Germinal center (tissue), 1 donor: ENCODE measurements around the gene AFF2.
"Not testable (repeated sequence)": the region's sequence is repeated elsewhere in the genome, so short reads cannot be mapped to it uniquely, and the experiment has no call there.

Experiments used
- DNase-seq: peaks from one replicate; pipeline ENCODE4 v3.0.0; 2012; ENCODE audit warnings: mixed read lengths, low spot score

AFF2 gene

DNA sequence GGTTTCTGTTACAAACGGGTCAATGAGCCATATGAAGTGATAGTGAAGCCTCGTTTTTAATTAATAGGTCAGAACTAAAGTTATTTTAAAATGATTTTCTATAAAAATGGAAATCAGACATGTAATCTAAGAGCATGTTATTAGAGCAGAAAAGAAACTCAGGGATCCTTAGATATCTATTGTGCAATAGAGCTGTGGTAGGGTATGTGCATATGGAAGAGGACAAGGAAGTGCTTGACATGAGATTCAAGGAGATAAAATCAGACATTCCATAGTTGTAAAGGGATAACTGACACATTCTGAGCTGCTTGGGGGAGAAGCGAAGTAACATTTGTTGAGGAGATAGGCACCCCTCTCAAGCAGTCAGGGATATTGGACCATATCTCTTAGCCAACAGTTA lies 143.0 kb downstream of the AFF2 start:
- DNase-seq = no peak

DNA sequence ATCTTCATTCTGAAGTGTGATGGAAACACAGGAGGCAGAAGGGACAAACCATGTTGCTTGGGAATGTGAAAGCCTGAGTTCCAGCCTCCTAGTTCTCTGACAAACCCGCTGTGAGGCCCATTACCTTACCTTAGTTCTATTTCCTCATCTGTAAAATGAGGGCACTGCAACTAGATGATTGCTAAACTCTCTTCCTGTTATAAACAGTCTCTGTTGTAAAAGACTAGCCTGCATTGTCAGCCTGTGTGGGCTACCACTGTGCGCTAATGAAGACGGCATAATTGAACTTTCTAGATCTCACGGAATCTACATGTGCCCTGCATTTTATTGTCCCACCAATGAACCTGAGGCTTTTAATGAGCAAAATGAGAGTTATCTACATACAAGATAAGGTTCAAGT lies 147.2 kb downstream of the AFF2 start:
- no peak for DNase-seq

DNA sequence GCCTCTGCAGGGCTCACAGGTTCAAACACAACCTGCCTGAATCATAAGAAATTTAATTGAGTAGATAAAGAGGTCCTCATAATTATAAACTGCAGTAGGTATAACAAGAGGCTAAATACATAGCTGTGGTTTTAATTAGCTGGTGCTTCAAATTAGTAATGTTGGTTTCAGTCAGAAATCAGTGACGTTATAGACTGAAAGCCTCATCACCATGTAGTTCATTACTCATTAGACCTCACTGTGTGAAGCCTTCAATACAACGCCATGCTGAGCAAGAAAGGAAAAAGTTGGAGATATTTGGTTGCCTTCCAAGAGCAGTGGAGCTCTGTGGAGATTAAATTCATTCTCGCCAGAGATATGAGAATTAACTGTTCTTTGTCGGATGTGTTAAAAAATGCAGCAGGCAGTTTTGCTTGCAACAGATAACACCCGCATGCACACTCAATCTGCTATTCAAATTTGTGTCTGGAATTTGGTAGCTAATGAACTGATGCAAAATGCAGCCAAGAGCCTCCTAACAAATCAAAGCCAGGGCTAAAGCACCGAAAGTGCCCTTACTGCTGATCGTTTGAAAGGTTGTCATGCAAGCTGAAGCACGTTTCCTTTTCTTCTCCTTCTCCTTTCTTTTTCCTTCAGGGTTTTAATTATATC lies 148.9 kb downstream of the AFF2 start:
- no peak for DNase-seq

DNA sequence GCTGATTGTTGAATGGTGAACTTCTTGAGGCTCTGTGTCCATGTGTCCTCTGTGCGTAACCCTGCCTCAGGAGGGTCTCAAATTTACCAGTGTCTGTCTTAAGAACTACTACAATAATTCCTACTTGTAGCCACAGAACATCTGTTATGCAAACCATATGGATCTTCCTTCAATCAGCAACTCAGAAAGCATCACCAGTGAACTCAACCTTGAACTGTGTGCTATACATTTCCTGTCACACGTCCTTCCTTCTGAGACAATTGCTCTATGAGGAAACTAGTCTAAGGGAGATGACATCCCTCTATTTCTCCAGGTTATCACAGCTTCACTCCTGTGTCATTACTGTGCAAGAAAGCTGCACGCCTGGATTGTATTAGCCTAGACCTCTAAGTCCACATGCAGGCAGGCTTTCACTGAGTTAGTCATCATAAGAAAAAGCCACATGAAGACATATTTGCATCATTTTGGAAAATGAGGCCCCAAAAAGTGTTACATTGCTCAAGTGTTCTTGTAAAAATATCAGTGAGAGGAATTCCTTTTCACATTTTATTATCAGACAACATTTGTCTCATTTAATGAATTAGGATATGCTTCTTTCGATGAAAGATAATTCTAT lies 157.8 kb downstream of the AFF2 start:
- DNase-seq = peak; percentile 11

DNA sequence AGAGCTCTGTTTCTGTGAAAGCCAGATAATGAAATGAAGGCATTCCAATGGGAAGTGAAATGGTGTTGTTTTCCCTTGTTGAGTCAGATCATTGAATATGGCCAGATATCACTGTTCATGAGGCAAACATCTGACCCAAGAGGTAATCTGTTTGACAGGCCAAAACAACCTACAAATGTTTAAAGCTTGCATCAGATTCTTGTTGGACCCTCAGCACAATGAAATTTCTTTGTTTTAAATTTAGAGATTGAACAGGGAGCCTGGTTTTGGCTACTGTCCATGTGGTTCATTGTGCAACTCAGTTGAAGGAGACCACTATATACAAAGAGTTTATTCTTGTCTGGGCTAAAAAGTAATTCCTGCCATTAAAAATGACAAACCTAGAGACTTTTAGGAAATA lies 159.1 kb downstream of the AFF2 start:
- no peak for DNase-seq

DNA sequence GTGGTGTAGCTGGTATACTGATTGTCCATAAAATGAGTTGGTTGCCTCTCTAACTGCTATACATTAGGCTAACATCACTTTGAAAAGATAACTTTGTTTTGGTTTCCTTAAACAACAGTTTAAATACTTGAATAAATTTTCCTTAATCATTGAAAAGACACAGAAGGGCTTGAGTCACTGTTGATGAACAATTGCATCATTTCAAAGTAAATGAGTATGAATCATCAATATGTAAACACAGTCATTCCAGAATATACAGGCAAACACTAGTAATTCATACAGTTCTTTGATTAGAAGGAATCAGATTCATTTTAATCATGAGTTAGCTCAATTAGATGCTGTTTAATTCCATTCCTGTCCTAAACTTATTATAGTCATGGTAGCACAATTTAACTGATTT lies 160.6 kb downstream of the AFF2 start:
- no peak for DNase-seq

DNA sequence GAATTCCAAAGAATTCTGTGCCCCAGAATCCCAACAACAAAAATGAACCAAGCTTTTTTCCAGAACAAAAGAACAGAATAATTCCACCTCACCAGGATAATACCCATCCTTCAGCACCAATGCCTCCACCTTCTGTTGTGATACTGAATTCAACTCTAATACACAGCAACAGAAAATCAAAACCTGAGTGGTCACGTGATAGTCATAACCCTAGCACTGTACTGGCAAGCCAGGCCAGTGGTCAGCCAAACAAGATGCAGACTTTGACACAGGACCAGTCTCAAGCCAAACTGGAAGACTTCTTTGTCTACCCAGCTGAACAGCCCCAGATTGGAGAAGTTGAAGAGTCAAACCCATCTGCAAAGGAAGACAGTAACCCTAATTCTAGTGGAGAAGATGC lies 161.6 kb downstream of the AFF2 start:
- no peak for DNase-seq

DNA sequence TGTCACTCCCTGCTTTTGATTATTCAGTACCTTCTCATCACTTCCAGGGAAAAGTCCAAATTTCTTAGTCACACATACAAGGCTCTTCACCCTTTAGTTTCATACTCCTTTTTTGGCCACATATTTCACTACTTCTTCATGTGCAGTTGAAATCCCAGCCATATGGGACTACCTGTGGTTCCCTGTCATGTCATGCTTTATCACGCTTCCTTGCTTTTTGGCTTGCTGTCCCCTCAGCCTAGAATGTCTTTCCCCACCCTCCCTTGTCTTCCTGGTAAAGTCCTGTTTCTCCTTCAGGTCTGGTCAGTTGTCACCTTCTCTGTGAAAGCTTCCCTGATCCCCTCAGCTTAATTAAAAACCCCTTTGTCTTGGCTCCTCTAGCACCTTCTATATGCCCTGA lies 163.8 kb downstream of the AFF2 start:
- DNase-seq = no peak

DNA sequence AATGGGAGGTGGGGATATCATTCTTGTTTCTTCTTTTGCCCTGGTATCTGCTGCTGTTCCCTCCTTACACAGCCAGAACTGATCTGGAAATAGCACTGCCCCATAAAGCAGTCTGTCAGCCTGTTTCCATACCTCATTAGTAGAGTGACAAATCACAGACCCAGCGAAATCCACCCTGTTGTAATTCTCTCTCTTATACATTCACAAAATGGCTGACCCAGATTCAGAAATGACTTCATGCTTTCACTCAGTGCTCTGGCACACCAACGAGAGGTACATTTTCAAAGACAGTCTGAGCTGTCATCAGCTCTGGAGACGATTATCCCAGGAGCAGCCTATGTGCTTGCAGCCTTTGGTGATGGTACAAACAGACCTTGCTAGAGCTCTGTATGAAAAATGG lies 164.6 kb downstream of the AFF2 start:
- DNase-seq = no peak

DNA sequence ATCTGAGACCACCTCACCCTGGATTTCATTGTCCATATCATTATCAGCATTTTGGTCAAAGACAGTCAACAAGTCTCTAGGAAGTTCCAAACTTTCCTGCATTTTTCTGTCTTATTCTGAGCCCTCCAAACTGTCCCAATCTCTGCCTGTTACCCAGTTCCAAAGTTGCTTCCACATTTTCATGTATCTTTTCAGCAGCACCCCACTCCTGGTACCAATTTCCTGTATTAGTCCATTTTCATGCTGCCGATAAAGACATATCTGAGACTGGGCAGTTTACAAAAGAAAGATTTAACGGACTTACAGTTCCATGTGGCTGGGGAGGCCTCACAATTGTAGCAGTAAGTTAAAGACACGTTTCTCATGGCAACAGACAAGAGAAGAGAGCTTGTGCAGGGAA lies 168.8 kb downstream of the AFF2 start:
- DNase-seq = not testable (repeated sequence)

DNA sequence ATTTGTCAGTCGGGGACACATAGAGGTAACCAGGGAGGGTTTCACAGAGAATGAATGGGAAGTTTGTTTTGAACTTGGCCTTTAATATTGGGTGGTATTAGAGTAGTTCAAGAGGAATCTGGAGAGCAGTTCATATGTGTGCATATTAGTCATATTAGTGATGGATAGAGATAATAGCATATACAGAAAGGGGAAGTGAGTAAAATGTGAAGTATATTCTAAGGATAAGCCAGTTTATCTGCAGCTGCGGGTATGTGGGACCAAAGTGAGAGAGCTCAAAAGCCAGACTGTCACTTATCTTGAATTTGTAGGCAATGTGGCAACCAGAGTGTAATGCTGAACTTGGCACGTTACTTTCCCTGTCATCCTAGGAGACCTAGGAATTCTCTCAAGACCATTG lies 169.9 kb downstream of the AFF2 start:
- peak; percentile 13 for DNase-seq

DNA sequence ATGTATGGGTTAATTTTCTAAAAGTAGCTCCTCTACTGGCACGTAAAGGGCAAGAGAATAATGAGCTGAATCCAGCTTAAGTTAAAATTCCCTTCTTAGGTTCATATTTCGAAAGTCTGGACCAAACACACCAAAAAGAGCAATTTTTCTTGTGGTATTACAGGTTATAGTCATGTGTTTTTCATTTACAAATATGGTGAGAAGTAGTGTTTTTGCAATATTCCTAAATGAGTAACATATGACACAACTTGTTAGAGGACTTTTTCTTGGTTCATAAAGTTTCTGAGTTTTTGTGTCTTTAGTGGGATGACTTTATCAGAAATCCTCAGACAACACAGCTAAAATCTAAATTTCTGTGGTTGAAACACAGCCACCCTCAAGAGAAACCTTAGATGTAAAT lies 172.1 kb downstream of the AFF2 start:
- DNase-seq = no peak

DNA sequence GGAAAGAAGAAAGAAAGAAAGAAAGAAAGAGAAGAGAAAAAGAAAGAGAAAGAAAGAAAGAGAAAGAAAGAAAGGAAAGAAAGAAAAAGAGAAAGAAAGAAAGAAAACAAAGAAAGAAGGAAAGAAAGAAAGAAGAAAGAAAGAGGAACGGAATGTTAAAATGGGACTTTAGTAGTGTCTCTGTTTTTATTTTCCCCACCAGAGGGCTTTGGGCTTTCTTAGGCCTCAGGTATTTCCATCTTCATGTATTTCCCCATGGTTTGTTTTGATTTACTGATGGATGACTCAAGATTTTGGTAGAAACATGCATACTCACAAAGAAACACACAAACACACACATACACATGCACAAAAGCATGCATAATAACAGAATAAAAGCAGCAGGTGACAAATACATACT lies 181.2 kb downstream of the AFF2 start:
- DNase-seq = no peak

DNA sequence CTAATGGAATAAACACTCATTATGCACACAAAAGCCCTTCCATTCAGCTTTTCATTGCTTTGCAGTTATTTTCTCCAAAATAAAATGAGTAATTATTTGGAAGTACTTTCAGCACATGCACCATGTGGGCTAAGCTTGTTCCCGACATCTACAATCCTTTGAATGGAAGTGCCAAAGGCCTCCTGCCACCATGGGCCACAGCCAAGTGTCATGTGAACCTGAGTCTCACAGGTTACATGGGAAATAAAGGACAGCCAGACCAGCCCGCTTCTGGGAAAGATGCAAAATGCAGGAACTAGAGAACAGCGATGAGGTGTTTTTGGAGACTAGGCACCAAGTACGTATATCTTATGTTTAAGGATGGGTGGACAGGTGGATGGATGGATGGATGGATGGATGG lies 181.8 kb downstream of the AFF2 start:
- no peak for DNase-seq

DNA sequence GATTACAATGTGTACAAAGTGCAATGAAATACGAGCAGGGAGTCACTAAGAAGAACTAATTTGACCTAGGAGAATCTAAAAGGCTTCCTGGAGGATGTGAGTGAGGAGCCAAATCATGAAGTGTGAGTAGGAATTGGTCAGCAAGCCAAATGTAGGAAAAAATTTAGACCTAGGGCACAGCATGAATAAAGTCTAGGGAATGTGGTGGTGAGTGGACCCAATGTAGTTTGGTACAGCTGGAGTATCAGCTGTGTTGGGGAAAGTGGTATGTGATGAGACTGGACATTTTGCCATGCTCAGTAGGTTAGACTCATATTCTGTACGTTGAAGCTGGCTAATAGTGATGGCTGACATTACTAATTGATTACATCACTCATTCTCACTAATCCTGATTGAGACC lies 191.0 kb downstream of the AFF2 start:
- no peak for DNase-seq

DNA sequence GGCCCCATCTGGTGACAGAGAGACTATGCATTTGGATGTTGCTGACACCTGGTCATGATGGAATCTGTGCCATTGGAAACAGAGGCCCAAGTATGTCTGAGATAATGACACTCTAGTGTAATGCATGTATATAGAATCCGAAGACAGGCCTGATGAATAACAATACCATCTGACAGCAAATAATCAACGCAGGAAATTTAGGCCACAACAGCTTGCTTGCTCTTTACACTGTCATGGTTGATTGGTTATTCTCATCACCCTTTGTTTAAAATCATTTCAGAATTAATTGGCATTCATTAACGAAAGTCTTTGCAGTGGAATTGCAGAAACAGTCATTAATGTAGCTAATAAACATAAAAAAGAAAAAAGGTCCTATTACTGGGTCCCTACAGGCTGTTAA lies 194.8 kb downstream of the AFF2 start:
- no peak for DNase-seq

DNA sequence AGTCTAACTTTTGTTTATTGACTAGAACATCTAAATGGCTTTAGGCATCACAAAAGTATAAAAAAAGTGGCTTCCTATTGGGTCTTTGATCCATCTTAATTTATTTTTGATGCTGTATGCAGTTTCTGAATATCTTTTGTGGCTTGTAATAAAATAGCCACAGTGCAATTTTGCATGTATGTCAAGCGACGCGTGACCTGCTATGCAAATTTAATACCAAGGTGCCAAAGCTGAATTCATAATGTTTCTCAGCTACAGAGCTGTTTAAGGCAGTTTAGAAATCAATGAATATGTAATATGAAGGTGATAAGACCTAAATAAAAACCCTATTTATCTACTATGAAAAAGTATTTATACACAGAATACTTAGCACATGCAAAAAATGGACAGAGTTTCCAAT lies 197.8 kb downstream of the AFF2 start:
- peak; percentile 7 for DNase-seq

DNA sequence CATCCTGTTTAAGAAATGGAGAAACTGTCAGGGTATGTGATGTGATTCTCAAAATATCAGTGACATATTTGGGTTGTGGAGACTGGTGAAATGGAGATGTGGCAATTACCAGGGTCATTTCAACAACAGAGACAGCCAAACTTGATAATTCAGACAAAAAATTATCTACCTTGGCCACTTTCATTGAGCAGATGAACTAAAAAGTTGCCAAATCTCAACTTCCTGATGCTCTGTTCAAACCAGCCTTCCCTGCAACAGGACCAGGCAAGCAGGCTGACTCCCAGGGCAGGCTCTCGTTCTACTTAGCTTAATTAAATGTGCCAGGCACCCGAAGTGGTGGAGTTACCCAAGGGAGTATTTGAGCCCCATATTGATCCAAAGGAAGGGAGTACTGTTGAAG lies 199.6 kb downstream of the AFF2 start:
- no peak for DNase-seq

DNA sequence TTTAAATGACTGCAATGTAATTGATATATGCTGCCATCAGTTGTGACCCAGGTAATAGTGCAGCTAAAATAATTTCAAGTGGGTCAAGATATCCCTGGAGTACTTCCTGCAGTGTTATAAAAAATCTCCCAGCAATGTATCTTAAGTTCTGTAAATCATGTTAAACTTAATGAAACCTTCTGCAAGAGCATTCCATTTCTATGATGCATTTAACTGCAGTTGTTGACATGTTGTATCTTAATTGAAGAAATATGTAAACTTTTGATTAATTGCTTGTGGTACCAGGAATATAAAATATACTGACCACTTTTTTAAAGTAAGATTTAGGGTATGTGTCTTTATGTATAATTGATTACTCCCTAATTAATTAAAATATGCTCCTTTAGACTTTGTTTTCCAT lies 213.6 kb downstream of the AFF2 start:
- DNase-seq = no peak

DNA sequence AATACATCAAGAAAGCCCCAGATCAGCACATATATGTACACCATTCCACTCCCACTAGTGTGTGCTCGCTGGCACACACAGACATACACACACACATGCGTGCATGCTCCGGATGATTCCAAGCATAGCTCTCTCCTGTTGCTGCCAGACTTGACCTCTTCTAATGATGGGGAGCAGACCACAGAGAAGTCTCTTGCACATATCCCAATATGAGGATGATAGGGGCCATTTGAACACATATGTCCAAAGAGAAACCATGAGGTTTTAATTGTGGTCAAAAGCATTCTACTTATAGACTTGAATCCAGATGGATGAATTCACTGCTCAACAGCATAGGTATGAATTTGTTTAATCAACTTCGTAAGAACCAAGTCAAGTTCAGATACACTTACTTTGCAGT lies 214.9 kb downstream of the AFF2 start:
- no peak for DNase-seq

DNA sequence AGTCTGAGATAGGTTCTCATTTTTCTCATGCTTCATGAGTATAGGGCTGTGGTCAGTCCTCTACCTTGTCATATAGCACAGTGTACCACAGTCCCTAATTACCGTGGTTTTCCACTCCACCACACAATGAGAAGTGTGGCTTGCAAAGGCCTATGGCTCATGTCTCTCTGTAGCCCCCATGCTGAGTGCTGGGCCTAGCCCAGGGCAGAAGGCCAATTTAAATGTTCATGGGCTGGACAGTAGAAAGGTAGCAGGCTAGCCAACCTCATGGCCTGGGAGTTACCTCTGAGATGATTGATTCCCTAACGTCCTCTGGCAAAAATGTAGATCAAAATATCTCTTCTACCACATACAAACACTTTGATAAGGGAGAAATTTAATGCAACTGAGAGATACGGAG lies 222.5 kb downstream of the AFF2 start:
- no peak for DNase-seq

DNA sequence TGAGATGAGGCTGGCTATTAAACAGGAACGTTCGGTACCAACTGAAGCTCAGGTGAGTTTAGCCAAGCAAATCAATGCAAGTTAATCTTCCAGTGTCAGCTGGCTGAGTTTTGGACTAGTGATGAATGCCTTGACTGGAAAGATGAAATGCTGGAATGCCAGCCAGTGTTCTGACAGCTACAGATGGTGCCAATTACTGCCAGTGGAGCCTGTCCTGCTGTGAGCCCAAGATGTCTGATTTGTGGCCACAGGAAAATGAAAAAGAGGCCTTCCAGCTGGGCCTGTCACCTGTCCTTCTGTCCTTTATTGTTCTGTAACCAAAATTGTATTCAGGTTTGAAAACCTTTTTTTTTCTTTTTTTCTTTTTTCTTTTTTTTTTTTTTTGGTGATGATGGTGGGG lies 223.1 kb downstream of the AFF2 start:
- no peak for DNase-seq

DNA sequence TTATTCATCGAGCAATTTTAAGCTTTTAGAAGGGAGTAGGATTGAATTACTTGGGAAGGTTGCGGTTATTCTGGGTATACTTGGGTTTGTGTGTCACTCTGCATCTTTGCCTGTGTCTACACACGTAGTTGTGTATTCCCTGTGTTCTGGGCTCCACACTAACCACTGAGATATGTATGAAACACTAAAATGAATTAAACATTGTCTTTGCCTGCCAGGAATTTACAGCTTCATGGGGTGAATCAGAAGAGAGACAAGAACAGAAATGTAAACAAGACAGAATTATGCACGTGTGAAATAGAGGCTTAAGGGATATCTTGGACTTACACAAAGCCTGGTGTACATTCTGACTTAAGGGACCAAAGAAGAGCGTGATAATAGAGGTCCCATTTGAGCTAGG lies 228.5 kb downstream of the AFF2 start:
- no peak for DNase-seq

DNA sequence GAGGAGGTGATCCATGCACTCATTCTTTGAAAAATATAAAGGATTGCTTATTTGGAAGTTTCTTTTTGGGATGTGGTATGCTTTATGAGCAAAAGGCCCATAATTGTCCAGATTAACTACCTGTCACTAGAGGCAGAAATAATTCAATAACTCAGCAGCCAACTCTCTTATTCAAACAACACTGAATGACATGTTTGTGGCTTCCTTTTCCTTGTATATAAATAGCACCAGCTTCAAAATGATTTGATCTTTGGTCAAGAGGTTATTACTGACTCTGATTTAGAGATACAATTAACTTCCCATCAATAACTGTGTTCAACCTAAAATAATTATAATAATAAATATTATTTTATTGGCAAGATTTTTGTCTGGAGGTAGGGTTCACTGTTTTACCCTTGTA lies 232.3 kb downstream of the AFF2 start:
- no peak for DNase-seq
